ENCODE measurements around the gene CSF3R.

The CSF3R gene

GRCh38 chr1:36482724-36483388 is at the start of gene CSF3R:
Gene CSF3R (minus strand): TSS chr1:36482913. CDS start chr1:36479496, 3,417 bp downstream.
- no peak for DNase-seq

GRCh38 chr1:36531833-36532232 is 49.1 kb upstream of the CSF3R start:
- DNase-seq: no peak

GRCh38 chr1:36530791-36531190 is 48.1 kb upstream of the CSF3R start:
- no peak for DNase-seq

- no peak for DNase-seq
Measured at GRCh38 chr1:36530261-36530660, 47.5 kb upstream of the CSF3R start.

GRCh38 chr1:36529769-36530260 is 47.1 kb upstream of the CSF3R start:
- no peak for DNase-seq

- DNase-seq: peak; percentile 46
Measured at GRCh38 chr1:36528361-36529349, 45.9 kb upstream of the CSF3R start.

- no peak for DNase-seq
Measured at GRCh38 chr1:36525166-36525565, 42.5 kb upstream of the CSF3R start.

- DNase-seq: no peak
Measured at GRCh38 chr1:36524359-36525062, 41.8 kb upstream of the CSF3R start.

GRCh38 chr1:36523850-36524249 is 41.1 kb upstream of the CSF3R start:
- DNase-seq: no peak

- no peak for DNase-seq
Measured at GRCh38 chr1:36523230-36523495, 40.5 kb upstream of the CSF3R start.

GRCh38 chr1:36522461-36523229 is 39.9 kb upstream of the CSF3R start:
- DNase-seq: no peak

GRCh38 chr1:36522021-36522420 is 39.3 kb upstream of the CSF3R start:
- DNase-seq: no peak

- DNase-seq: no peak
Measured at GRCh38 chr1:36520771-36521420, 38.2 kb upstream of the CSF3R start.

GRCh38 chr1:36520056-36520455 is 37.3 kb upstream of the CSF3R start:
- DNase-seq: no peak

- no peak for DNase-seq
Measured at GRCh38 chr1:36517011-36517771, 34.5 kb upstream of the CSF3R start.

GRCh38 chr1:36516372-36517010 is 33.8 kb upstream of the CSF3R start:
- DNase-seq: peak; percentile 96

GRCh38 chr1:36515315-36516138 is 32.8 kb upstream of the CSF3R start:
- no peak for DNase-seq

- DNase-seq: no peak
Measured at GRCh38 chr1:36514501-36514900, 31.8 kb upstream of the CSF3R start.

- no peak for DNase-seq
Measured at GRCh38 chr1:36513676-36514473, 31.2 kb upstream of the CSF3R start.

All from NCI-H510A treated with DMSO at 0.1 percent for 48 hours (cell line).